NT2/D1 (cell line): ENCODE results near the gene SPIB.

ENCODE experiments used
- SUZ12 ChIP-seq: IDR thresholded peaks from 2 replicates; pipeline ENCODE4 v1.6.1; 2011; ENCODE audit not compliant: insufficient read length, insufficient read depth; ENCODE audit errors: extremely low read depth
- YY1 ChIP-seq: IDR thresholded peaks from 2 replicates; pipeline ENCODE4 v1.6.1; 2011; ENCODE audit not compliant: insufficient read length, insufficient read depth
- ZNF274 ChIP-seq: IDR thresholded peaks from 2 replicates; pipeline ENCODE4 v1.6.1; 2011; ENCODE audit warnings: mild to moderate bottlenecking, low read depth, low read length

- no peak for TF ChIP-seq YY1
- no peak for TF ChIP-seq ZNF274
- TF ChIP-seq SUZ12 = no peak
These were observed 26.0 kb upstream of the SPIB start for GRCh38 chr19:50392759-50393158.
